ENCODE measurements around the gene KCNMA1. TPM values are rescaled to one million over a fixed set of nuclear protein-coding genes. Genes with fewer than 3 reads are reported as not detected.

Gene KCNMA1
- total RNA-seq, 3 donors from 2014 or later = 45.4 to 312 (median 62.4) TPM

DNA sequence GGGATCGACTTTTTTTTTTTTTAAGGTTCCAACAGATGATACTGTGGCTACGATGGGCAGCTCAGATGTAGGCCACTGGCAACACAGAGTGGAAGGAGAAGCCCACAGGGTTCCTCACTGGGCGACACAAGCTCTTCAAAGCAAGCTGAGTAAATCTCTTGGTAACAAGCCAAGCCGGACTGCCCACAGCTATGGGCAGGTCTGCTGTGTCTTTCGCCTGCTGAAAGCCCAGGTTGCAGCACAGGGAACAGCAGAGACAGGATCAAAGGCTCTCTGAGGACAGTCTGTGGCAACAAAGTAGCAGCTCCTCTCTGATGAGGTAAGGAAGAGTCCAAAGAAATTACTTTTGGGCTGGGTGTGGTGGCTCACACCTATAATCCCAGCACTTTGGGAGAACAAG is 83.6 kb downstream of the KCNMA1 start:
- Histone ChIP-seq H3K9me3 (no peaks in the 10 kb centered on the region), H3K4me3 (no peak overlapping the region), H3K36me3 (ENCODE audit: low read depth) (no peaks in the 10 kb centered on the region), H3K4me1 (ENCODE audit: low read depth) (no peaks in the 10 kb centered on the region)
- no peak for DNase-seq
- no peak for ATAC-seq
- TF ChIP-seq CTCF (IDR thresholded peaks at IDR 0.05) = no peak
- intact Hi-C loops (cut with DNase I, micrococcal nuclease) = no loop called here

DNA sequence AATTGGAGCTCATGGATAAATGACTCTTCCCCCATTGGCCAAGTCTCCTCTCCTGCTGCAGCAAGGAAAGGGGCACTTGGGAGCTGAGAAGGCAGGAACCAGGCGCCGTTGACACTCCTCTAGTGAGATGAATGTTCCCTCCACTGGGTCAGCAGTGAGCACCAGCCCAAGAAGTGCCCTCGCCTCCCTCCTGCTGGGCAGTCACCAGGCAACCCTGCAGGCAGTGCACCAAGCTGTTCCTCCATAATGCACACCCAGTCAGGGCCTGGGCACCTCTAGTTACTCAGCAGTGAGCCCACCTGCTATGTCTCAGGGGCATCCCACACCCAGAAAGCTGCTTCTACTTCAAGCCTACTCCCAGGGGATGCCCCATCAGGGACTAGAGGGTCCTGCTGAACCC is 84.3 kb downstream of the KCNMA1 start:
- intact Hi-C loops (cut with DNase I, micrococcal nuclease) = no loop called here
- DNase-seq (no peak), ATAC-seq (no peak)
- H3K4me1 ChIP-seq (ENCODE audit: low read depth) = no peaks in the 10 kb centered on the region
- H3K4me3 ChIP-seq = no peak overlapping the region
- no peaks in the 10 kb centered on the region for H3K36me3 ChIP-seq (ENCODE audit: low read depth)
- H3K9me3 ChIP-seq = no peaks in the 10 kb centered on the region
- TF ChIP-seq CTCF (IDR thresholded peaks at IDR 0.05) = no peak

DNA sequence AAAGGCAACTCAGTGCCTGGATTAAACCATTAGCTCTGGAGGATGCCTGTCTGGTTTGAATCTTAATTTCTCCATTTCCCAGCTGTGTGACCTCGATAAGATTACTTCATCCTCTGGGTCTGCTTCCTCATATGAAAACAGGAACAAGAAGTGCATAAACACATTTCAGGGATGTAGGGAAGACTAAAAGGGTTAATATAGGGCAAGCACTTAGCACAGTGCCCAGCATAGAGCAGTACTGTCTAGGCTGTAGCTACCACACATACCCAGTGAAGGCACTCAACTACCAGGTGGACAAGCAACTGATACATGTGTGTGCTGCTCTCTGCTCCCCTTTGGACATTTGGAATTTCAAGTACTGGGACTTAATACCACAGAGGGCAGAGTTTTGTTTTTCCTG is 85.4 kb downstream of the KCNMA1 start:
- Histone ChIP-seq H3K36me3 (ENCODE audit: low read depth) (no peaks in the 10 kb centered on the region), H3K4me1 (ENCODE audit: low read depth) (peaks cover 4% of the 10 kb centered on the region)
- no peak for TF ChIP-seq CTCF (IDR thresholded peaks at IDR 0.05)

GRCh38 chr10:77550378-77550777 is 87.2 kb downstream of the KCNMA1 start:
- Histone ChIP-seq H3K4me1 (ENCODE audit: low read depth) (peaks cover 4% of the 10 kb centered on the region), H3K9me3 (no peaks in the 10 kb centered on the region), H3K36me3 (ENCODE audit: low read depth) (no peaks in the 10 kb centered on the region), H3K4me3 (no peak overlapping the region)
- intact Hi-C loops (cut with DNase I, micrococcal nuclease) = no loop called here
- no peak for DNase-seq
- ATAC-seq = no peak
- no peak for TF ChIP-seq CTCF (IDR thresholded peaks at IDR 0.05)

More for the DNA sequence above, 85.4 kb downstream of the KCNMA1 start:
- H3K4me3 ChIP-seq = no peak overlapping the region
- ATAC-seq (no peak), DNase-seq (no peak)
- intact Hi-C loops (cut with DNase I, micrococcal nuclease) = no loop called here
- H3K9me3 ChIP-seq = no peaks in the 10 kb centered on the region

GRCh38 chr10:77548671-77549070 is 88.9 kb downstream of the KCNMA1 start:
- TF ChIP-seq CTCF (IDR thresholded peaks at IDR 0.05) = no peak
- peaks cover 4% of the 10 kb centered on the region for H3K4me1 ChIP-seq (ENCODE audit: low read depth)
- no peak for DNase-seq
- no peaks in the 10 kb centered on the region for H3K36me3 ChIP-seq (ENCODE audit: low read depth)
- no peak overlapping the region for H3K4me3 ChIP-seq
- ATAC-seq = no peak
- no peaks in the 10 kb centered on the region for H3K9me3 ChIP-seq
- intact Hi-C loops (cut with DNase I, micrococcal nuclease) = no loop called here

DNA sequence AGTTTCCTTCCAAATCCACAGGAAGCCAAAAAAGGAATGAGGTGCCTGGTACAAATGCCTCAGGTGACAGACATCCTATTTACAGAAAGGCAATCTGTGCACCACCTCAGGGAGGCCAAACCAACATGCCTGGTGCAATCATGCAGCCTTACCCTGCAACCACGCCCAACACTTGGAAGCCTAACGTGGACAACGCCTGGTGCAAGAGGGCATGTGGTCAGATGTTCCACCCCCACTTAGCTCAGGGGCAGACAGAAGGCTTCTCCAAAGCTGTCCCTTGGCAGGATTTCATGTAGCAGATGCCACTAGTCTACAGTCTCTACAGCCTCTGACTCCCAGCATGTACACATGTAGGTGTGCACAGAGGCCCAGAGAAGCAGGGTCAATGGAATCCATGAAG is 89.5 kb downstream of the KCNMA1 start:
- peak; percentile 94 for ATAC-seq
- no peak for TF ChIP-seq CTCF (IDR thresholded peaks at IDR 0.05)
- Histone ChIP-seq H3K4me3 (no peak overlapping the region), H3K9me3 (no peaks in the 10 kb centered on the region), H3K36me3 (ENCODE audit: low read depth) (no peaks in the 10 kb centered on the region), H3K4me1 (ENCODE audit: low read depth) (peaks cover 4% of the 10 kb centered on the region)
- peak; percentile 66 to 77 (median 70) for DNase-seq
- intact Hi-C loops (cut with DNase I, micrococcal nuclease) = no loop called here
